HepG2 (cell line): ENCODE measurements around the gene MXD3. TPM values are rescaled to one million over a fixed set of nuclear protein-coding genes. Genes with fewer than 3 reads are reported as not detected.

Experiments
- ATAC-seq: fragments of 200-7000 bp; cut with Tn5 transposase; 3 replicates; pipeline ENCODE4 v1.9.1; 2020; ENCODE audit warnings: mild to moderate bottlenecking, moderate library complexity
- BruUV-seq: library from RNA; stranded (reverse); fragments of 400-500 nt; replicated peaks from 2 replicates; lab custom pipeline; 2021; lab: Mats Ljungman, UMichigan
- CTCF ChIA-PET: fragments of 300-600 bp; formaldehyde crosslinking; extraction: SDS; loops from one replicate; lab custom pipeline; 2021; ENCODE audit warnings: low total read pairs, inconsistent platforms, low intra/inter-chr PET ratio; lab: Yijun Ruan, JAX
- POLR2A ChIA-PET: fragments of 350-600 bp; sonication (Branson Sonifier 250); formaldehyde crosslinking; loops from one replicate; lab custom pipeline; 2020; ENCODE audit warnings: antibody characterized with exemption, inconsistent platforms; lab: Yijun Ruan, JAX
- DNase-seq: peaks from one replicate; pipeline ENCODE4 v3.0.0-alpha.2; 2015; ENCODE audit warnings: low spot score
- FAIRE-seq: peaks from 3 replicates; lab custom pipeline; 2011; peaks lifted over from hg19 to GRCh38; lab: Jason Lieb, UNC
- H2AFZ ChIP-seq: one replicate; pipeline ENCODE4 v1.6.1; 2011; ENCODE audit warnings: low read length, inconsistent platforms
- H3K27ac ChIP-seq: fragments of 300-600 bp; 3 replicates; pipeline ENCODE4 v1.8.0; 2011; ENCODE audit warnings: mixed run types, mild to moderate bottlenecking, mixed read lengths, low read length, inconsistent platforms; ENCODE audit not compliant: insufficient read depth; ENCODE audit errors: extremely low read length
- H3K27me3 ChIP-seq, 2 experiments: fragments of 200-600 bp in 1 of 2; 2 replicates in 1 of 2; 3 replicates in 1 of 2; pipeline versions ENCODE4 v1.6.0 to v1.8.0; 2011; ENCODE audit warnings: low read length in 2 of 2, mild to moderate bottlenecking in 2 of 2, moderate library complexity in 2 of 2, inconsistent platforms in 1 of 2; ENCODE audit not compliant: insufficient read depth in 2 of 2, control insufficient read depth in 1 of 2
- H3K36me3 ChIP-seq, 2 experiments: fragments of 200-600 bp in 1 of 2; replicated peaks in 1 of 2; 2 replicates in 1 of 2; 3 replicates in 1 of 2; pipeline versions ENCODE4 v1.5.1 to v1.8.0; 2011; ENCODE audit warnings: low read length in 2 of 2, inconsistent platforms in 1 of 2; ENCODE audit not compliant: insufficient read depth in 2 of 2, control insufficient read depth in 1 of 2
- H3K4me1 ChIP-seq: 2 replicates; pipeline ENCODE4 v1.5.1; 2012; ENCODE audit warnings: low read length, inconsistent platforms; ENCODE audit not compliant: insufficient read depth
- H3K4me2 ChIP-seq: 2 replicates; pipeline ENCODE4 v1.6.0; 2011; ENCODE audit warnings: low read depth, low read length, inconsistent platforms
- H3K4me3 ChIP-seq, 3 experiments: fragments of 200-600 bp in 1 of 3; sonication (generic), shearing (Covaris generic) in 1 of 3; replicated peaks in 1 of 3; 2 replicates each; pipeline ENCODE4 v1.5.1; 2011 to 2016; ENCODE audit warnings: low read length in 3 of 3, inconsistent platforms in 2 of 3, low read depth in 2 of 3, mild to moderate bottlenecking in 2 of 3, control low read depth in 1 of 3, mixed read lengths in 1 of 3; ENCODE audit not compliant: insufficient read depth in 1 of 3
- H3K79me2 ChIP-seq: one replicate; pipeline ENCODE4 v1.6.1; 2011; ENCODE audit warnings: low read length, inconsistent platforms; ENCODE audit not compliant: insufficient read depth
- H3K9ac ChIP-seq: 2 replicates; pipeline ENCODE4 v1.6.0; 2011; ENCODE audit warnings: mild to moderate bottlenecking, low read depth, low read length, inconsistent platforms; ENCODE audit not compliant: insufficient read depth
- H3K9me3 ChIP-seq: 2 replicates; pipeline ENCODE4 v1.5.1; 2012; ENCODE audit warnings: mild to moderate bottlenecking, low read length
- H4K20me1 ChIP-seq: 2 replicates; pipeline ENCODE4 v1.6.0; 2011; ENCODE audit warnings: inconsistent platforms, mild to moderate bottlenecking, low read length, moderate library complexity; ENCODE audit not compliant: insufficient read depth
- AKAP8 ChIP-seq: sonication (generic); formaldehyde crosslinking; IDR thresholded peaks from 2 replicates; pipeline ENCODE4 v1.5.1; 2020; ENCODE audit warnings: mild to moderate bottlenecking, missing genetic modification reagents
- HMGXB4 ChIP-seq, 2 experiments: sonication (generic) in 1 of 2; formaldehyde crosslinking in 1 of 2; IDR thresholded peaks; 2 replicates each; pipeline versions ENCODE4 v1.4.0 to v1.6.1; 2018 to 2020; ENCODE audit warnings: missing genetic modification reagents in 2 of 2, borderline replicate concordance in 1 of 2, low read depth in 1 of 2, mild to moderate bottlenecking in 1 of 2, missing biosample characterization in 1 of 2
- HNRNPK ChIP-seq: fragments of 200-400 bp; formaldehyde crosslinking; IDR thresholded peaks from 2 replicates; pipeline ENCODE4 v1.6.1; 2018; ENCODE audit warnings: low read length, low read depth, moderate library complexity, mild to moderate bottlenecking; ENCODE audit not compliant: poor library complexity, severe bottlenecking
- JDP2 ChIP-seq: sonication (generic); formaldehyde crosslinking; IDR thresholded peaks from 2 replicates; pipeline ENCODE4 v1.8.1; 2022; ENCODE audit warnings: missing genetic modification reagents, borderline replicate concordance
- MAX ChIP-seq: IDR thresholded peaks from 2 replicates; pipeline ENCODE4 v1.6.1; 2012; ENCODE audit warnings: inconsistent platforms
- MNT ChIP-seq: fragments of 450-650 bp; IDR thresholded peaks from 2 replicates; pipeline ENCODE4 v1.6.1; 2016
- MTA1 ChIP-seq: sonication (generic); formaldehyde crosslinking; IDR thresholded peaks from 2 replicates; pipeline ENCODE4 v1.4.0; 2020; ENCODE audit warnings: missing genetic modification reagents, mild to moderate bottlenecking, borderline replicate concordance
- MTERF4 ChIP-seq: sonication (generic); formaldehyde crosslinking; IDR thresholded peaks from 2 replicates; pipeline ENCODE4 v1.8.0; 2023; ENCODE audit warnings: mild to moderate bottlenecking, missing genetic modification reagents
- MTF1 ChIP-seq: sonication (generic); formaldehyde crosslinking; IDR thresholded peaks from 2 replicates; pipeline ENCODE4 v1.5.0; 2020; ENCODE audit warnings: missing genetic modification reagents
- PBX2 ChIP-seq: IDR thresholded peaks from 2 replicates; pipeline ENCODE4 v1.6.1; 2016; ENCODE audit warnings: control low read depth
- RFX1 ChIP-seq: fragments of 450-650 bp; IDR thresholded peaks from 2 replicates; pipeline ENCODE4 v1.6.1; 2017
- SMC3 ChIP-seq: IDR thresholded peaks from 2 replicates; pipeline ENCODE4 v1.6.1; 2011; ENCODE audit warnings: low read length, improper control_type of control experiment
- STAG1 ChIP-seq: sonication (generic); formaldehyde crosslinking; IDR thresholded peaks from 2 replicates; pipeline ENCODE4 v1.4.0; 2020; ENCODE audit warnings: missing genetic modification reagents
- TBX3 ChIP-seq: fragments of 450-650 bp; IDR thresholded peaks from 2 replicates; pipeline ENCODE4 v1.6.1; 2017; ENCODE audit warnings: antibody characterized with exemption, mild to moderate bottlenecking, inconsistent platforms, borderline replicate concordance
- XRCC5 ChIP-seq: fragments of 200-400 bp; formaldehyde crosslinking; optimal IDR thresholded peaks from 2 replicates; pipeline ENCODE3; 2017; ENCODE audit warnings: mild to moderate bottlenecking, low read length
- ZBTB38 ChIP-seq: sonication (generic); formaldehyde crosslinking; IDR thresholded peaks from 2 replicates; pipeline ENCODE4 v1.5.1; 2020; ENCODE audit warnings: mild to moderate bottlenecking, missing genetic modification reagents
- ZKSCAN1 ChIP-seq: fragments of 150-350 bp; IDR thresholded peaks from 2 replicates; pipeline ENCODE4 v1.6.1; 2014; ENCODE audit warnings: low read length
- ZMAT3 ChIP-seq: sonication (generic); formaldehyde crosslinking; conservative IDR thresholded peaks from 2 replicates; pipeline ENCODE4 v1.7.0; 2021; ENCODE audit warnings: missing genetic modification reagents
- ZNF350 ChIP-seq: sonication (generic); formaldehyde crosslinking; IDR thresholded peaks from 2 replicates; pipeline ENCODE4 v1.4.0; 2020; ENCODE audit warnings: mild to moderate bottlenecking, low read depth, missing genetic modification reagents, borderline replicate concordance
- ZNF510 ChIP-seq: sonication (generic); formaldehyde crosslinking; IDR thresholded peaks from 2 replicates; pipeline ENCODE4 v1.4.0; 2020; ENCODE audit warnings: low read depth, mild to moderate bottlenecking, missing genetic modification reagents
- WGBS: methylation state at CpG from one replicate; pipeline ENCODE4 v1.1.6; 2017; ENCODE audit warnings: low lambda C conversion rate; 5-methylcytosine and 5-hydroxymethylcytosine counted together
- in situ Hi-C: cut with HindIII; loops from 2 replicates; pipeline ENCODE4 v1.10.0; 2017; ENCODE audit warnings: low pct_unique_long_range_greater_than_20kb; ENCODE audit not compliant: extremely low pct_ligation_motif_present
- intact Hi-C: fragments of 100-400 bp; cut with micrococcal nuclease; formaldehyde crosslinking; loops from one replicate; pipeline ENCODE4 v1.10.0; 2022; ENCODE audit not compliant: unreplicated experiment
- polyA plus RNA-seq, 8 experiments: library from polyadenylated mRNA; depleted of rRNA in 3 of 8; stranded (reverse) in 7 of 8; unstranded in 1 of 8; fragments of >200 nt; fragmentation: Illumina TruSeq in 4 of 8; extraction: Trizol in 4 of 8; gene quantifications; 2 replicates each; pipeline versions ENCODE4 v1.2.1 to v1.2.3, GENCODE V29; 2011 to 2016; ENCODE audit warnings: low read depth in 4 of 8, missing spikeins in 1 of 8, mixed read lengths in 1 of 8; ENCODE audit not compliant: insufficient read depth in 1 of 8
- total RNA-seq, 5 experiments: library from RNA; depleted of rRNA; stranded (reverse); fragments of >200 nt; fragmentation: Illumina TruSeq; extraction: Trizol; gene quantifications; 2 replicates each; pipeline ENCODE4 v1.2.3, GENCODE V29; 2016; ENCODE audit warnings: low read depth in 1 of 5

Gene MXD3
- total and polyA plus RNA-seq, 2 of the 13 experiments (the other 11 are each of a cell fraction or from before 2014, with no cell fraction given) = 10.5 to 12.8 TPM

GRCh38 chr5:177336112-177336511, 24.4 kb upstream of the MXD3 start:
- H3K79me2 ChIP-seq = peaks cover 6% of the 10 kb centered on the region
- 0 out of 2 replicates have a peak, but pooled peaks cover 3% of the 10 kb centered on the region for H4K20me1 ChIP-seq
- intact Hi-C loops (loop anchor here (1.0 to 2.0 kb wide), 2 partner anchors 18 to 23 kb away; no protein-coding TSS in a partner anchor), in situ Hi-C loops (no loop called here)
- no peak overlapping the region for H3K4me2 ChIP-seq
- H2AFZ ChIP-seq = no peak overlapping the region
- ChIA-PET POLR2A (interaction anchor here (1.0 to 1.1 kb wide), 3 partner anchors 10 to 249 kb away, joined by 3 read pairs; partner anchors contain the start of gene FGFR4), CTCF (interaction anchor here (1.2 to 2.9 kb wide), 4 partner anchors 18 to 222 kb away, joined by 3 to 38 read pairs (median 6); no protein-coding TSS in a partner anchor)
- no peaks in the 10 kb centered on the region for H3K9me3 ChIP-seq
- 83% methylated on average over 11 of the region's 12 CpGs for WGBS
- no peaks in the 10 kb centered on the region for H3K27me3 ChIP-seq
- FAIRE-seq (no peak), ATAC-seq (peak; percentile 88), DNase-seq (peak; percentile 50)
- H3K27ac ChIP-seq = no peak overlapping the region
- H3K36me3 ChIP-seq = peaks cover 42 to 85% of the 10 kb centered on the region in 2 experiments
- H3K9ac ChIP-seq = no peak overlapping the region
- no peak overlapping the region for H3K4me3 ChIP-seq
- no TSS peak for BruUV-seq
- H3K4me1 ChIP-seq = no peaks in the 10 kb centered on the region
- TF ChIP-seq JDP2 (CRISPR knock-in tag) = no peak
- no peak for TF ChIP-seq ZMAT3 (CRISPR knock-in tag)
- peak; percentile 50; the same call in 1 of the 2 replicates for TF ChIP-seq ZBTB38 (CRISPR knock-in tag)
- TF ChIP-seq RFX1 = no peak
- TF ChIP-seq MTERF4 = no peak
- TF ChIP-seq STAG1 (CRISPR knock-in tag) = peak; percentile 71
- no peak for TF ChIP-seq MNT
- TF ChIP-seq PBX2 (CRISPR knock-in tag) = no peak
- TF ChIP-seq ZNF350 (CRISPR knock-in tag) = no peak
- no peak for TF ChIP-seq ZNF510 (CRISPR knock-in tag)
- no peak for TF ChIP-seq TBX3
- no peak for TF ChIP-seq HNRNPK
- TF ChIP-seq MTA1 = no peak
- no peak for TF ChIP-seq MTF1 (CRISPR knock-in tag)
- no peak for TF ChIP-seq AKAP8
- TF ChIP-seq SMC3 = peak; percentile 23; the same call in 1 of the 2 replicates
- no peak for TF ChIP-seq ZKSCAN1
- TF ChIP-seq HMGXB4 (CRISPR knock-in tag; IDR thresholded peaks at IDR 0.05; ENCODE audit: borderline replicate concordance in 1 of 2, low read depth in 1 of 2) = 0 out of 4 replicates have a peak, but pooled peaks of 1 of the 2 experiments have one; percentile 25
- peak; percentile 19 for TF ChIP-seq XRCC5
- TF ChIP-seq MAX = peak; percentile 22; the same call in 1 of the 2 replicates
